Tibial nerve (tissue), 4 donors: ENCODE results near the gene CPHXL. TPM values are rescaled to one million over a fixed set of nuclear protein-coding genes. Genes with fewer than 3 reads are reported as not detected.

Experiments
- DNase-seq, 2 donors: peaks; one replicate each; pipeline ENCODE4 v3.0.0-alpha.2; 2019; ENCODE audit warnings: low spot score in 2 of 2
- H3K27ac ChIP-seq, 4 donors: fragments of 200-600 bp; sonication (generic) in 3 of 4; one replicate each; pipeline ENCODE4 v1.5.1; 2017 to 2019; ENCODE audit warnings: mild to moderate bottlenecking in 1 of 4
- H3K27me3 ChIP-seq, 2 donors: fragments of 200-600 bp; sonication (generic) in 1 of 2; one replicate each; pipeline versions ENCODE4 v1.5.1 to v1.6.0; 2017 to 2019
- H3K36me3 ChIP-seq, 3 donors: fragments of 200-600 bp; sonication (generic); one replicate each; pipeline ENCODE4 v1.5.1; 2018 to 2019
- H3K4me1 ChIP-seq, 4 donors: fragments of 200-600 bp; sonication (generic) in 3 of 4; one replicate each; pipeline ENCODE4 v1.5.1; 2017 to 2019
- H3K4me3 ChIP-seq, 4 donors: fragments of 200-600 bp; sonication (generic) in 3 of 4; one replicate each; pipeline ENCODE4 v1.5.1; 2017 to 2019; ENCODE audit warnings: mild to moderate bottlenecking in 1 of 4, moderate library complexity in 1 of 4
- H3K9me3 ChIP-seq, 4 donors: fragments of 200-600 bp; sonication (generic) in 3 of 4; one replicate each; pipeline ENCODE4 v1.5.1; 2017 to 2019
- EP300 ChIP-seq, 2 donors: sonication (generic); formaldehyde crosslinking; IDR thresholded peaks; one replicate each; pipeline ENCODE4 v1.6.1; 2017; ENCODE audit warnings: antibody characterized with exemption in 2 of 2, mild to moderate bottlenecking in 1 of 2
- POLR2A ChIP-seq, 2 donors: fragments of 450-650 bp; IDR thresholded peaks; one replicate each; pipeline ENCODE4 v1.6.1; 2017; ENCODE audit warnings: antibody characterized with exemption in 2 of 2, mild to moderate bottlenecking in 2 of 2, moderate library complexity in 2 of 2
- WGBS, 2 donors: methylation state at CpG; one replicate each; pipeline ENCODE4 v1.1.5; 2018; 5-methylcytosine and 5-hydroxymethylcytosine counted together
- total RNA-seq, 4 donors: library from RNA; depleted of rRNA; stranded (reverse); fragments of >200 nt; gene quantifications; one replicate each; pipeline ENCODE4 v1.1.0, GENCODE V29; 2016
- TF ChIP-seq, protein P1 (sequence below), 5 experiments: fragments of 200-600 bp in 3 of 5; fragments of 450-650 bp in 2 of 5; sonication (generic) in 3 of 5; IDR thresholded peaks; one replicate each; pipeline ENCODE4 v1.5.1; 2016 to 2019; ENCODE audit warnings: antibody characterized with exemption in 5 of 5, mild to moderate bottlenecking in 3 of 5, moderate library complexity in 2 of 5

The CPHXL gene
- not detected for total RNA-seq

- Histone ChIP-seq H3K27me3 (no peaks in the 10 kb centered on the region), H3K27ac (no peak within 1 kb of the TSS), H3K36me3 (no peaks in the 10 kb centered on the region), H3K4me3 (no peak within 1 kb of the TSS), H3K9me3 (peaks cover 0 to 4% (median 0%) of the 10 kb centered on the region in 4 donors), H3K4me1 (no peaks in the 10 kb centered on the region)
- no peak for DNase-seq
- 91 to 94% methylated on average over 5 of the region's 5 CpGs for WGBS, 2 donors
- TF ChIP-seq, protein P1, sequence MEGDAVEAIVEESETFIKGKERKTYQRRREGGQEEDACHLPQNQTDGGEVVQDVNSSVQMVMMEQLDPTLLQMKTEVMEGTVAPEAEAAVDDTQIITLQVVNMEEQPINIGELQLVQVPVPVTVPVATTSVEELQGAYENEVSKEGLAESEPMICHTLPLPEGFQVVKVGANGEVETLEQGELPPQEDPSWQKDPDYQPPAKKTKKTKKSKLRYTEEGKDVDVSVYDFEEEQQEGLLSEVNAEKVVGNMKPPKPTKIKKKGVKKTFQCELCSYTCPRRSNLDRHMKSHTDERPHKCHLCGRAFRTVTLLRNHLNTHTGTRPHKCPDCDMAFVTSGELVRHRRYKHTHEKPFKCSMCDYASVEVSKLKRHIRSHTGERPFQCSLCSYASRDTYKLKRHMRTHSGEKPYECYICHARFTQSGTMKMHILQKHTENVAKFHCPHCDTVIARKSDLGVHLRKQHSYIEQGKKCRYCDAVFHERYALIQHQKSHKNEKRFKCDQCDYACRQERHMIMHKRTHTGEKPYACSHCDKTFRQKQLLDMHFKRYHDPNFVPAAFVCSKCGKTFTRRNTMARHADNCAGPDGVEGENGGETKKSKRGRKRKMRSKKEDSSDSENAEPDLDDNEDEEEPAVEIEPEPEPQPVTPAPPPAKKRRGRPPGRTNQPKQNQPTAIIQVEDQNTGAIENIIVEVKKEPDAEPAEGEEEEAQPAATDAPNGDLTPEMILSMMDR (IDR thresholded peaks at IDR 0.05), result no peak
- no peak for TF ChIP-seq POLR2A (IDR thresholded peaks at IDR 0.05)
- TF ChIP-seq EP300 (IDR thresholded peaks at IDR 0.05), result no peak
These were observed at the start of gene CPHXL for GRCh38 chr16:75726390-75726789. CPHXL (minus strand) TSS chr16:75726490; CDS start chr16:75726442, 48 bp downstream.

- H3K4me3 ChIP-seq, result no peak overlapping the region
- no peak for DNase-seq
- peaks cover 0 to 5% (median 0%) of the 10 kb centered on the region in 3 donors for H3K36me3 ChIP-seq
- no peaks in the 10 kb centered on the region for H3K27me3 ChIP-seq
- TF ChIP-seq, protein P1 (IDR thresholded peaks at IDR 0.05), result no peak
- TF ChIP-seq EP300 (IDR thresholded peaks at IDR 0.05), result no peak
- no peak for TF ChIP-seq POLR2A (IDR thresholded peaks at IDR 0.05)
- no peak overlapping the region for H3K27ac ChIP-seq
- no peaks in the 10 kb centered on the region for H3K4me1 ChIP-seq
- WGBS, 2 donors, result 30 to 33% methylated on average over 1 of the region's 1 CpG
- no peaks in the 10 kb centered on the region for H3K9me3 ChIP-seq
These were observed 47.9 kb upstream of the CPHXL start for GRCh38 chr16:75774197-75774596.

DNA sequence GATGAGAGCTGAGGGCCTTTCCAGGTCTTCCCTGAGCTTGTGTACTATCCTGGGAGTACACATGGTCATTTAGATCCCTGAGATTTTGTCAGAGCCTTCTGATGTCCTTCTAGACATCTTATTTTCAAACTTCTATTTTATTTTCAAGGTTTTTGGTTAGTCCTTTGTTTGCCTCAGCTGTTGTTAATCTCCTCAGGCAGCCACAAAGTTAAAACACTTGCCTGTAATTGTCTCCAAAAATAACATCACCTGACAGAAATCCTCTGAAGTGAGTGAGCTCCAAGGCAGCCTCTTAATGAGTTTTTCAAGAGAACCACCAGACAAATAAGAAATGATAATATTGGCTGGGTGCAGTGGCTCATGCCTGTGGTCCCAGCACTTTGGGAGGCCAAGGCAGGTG, 43.8 kb upstream of the CPHXL start:
- H3K36me3 ChIP-seq, result peaks cover 0 to 5% (median 0%) of the 10 kb centered on the region in 3 donors
- no peak overlapping the region for H3K27ac ChIP-seq
- H3K27me3 ChIP-seq, result no peaks in the 10 kb centered on the region
- no peaks in the 10 kb centered on the region for H3K9me3 ChIP-seq
- no peak for TF ChIP-seq POLR2A (IDR thresholded peaks at IDR 0.05)
- TF ChIP-seq EP300 (IDR thresholded peaks at IDR 0.05), result no peak
- TF ChIP-seq, protein P1 (IDR thresholded peaks at IDR 0.05), result no peak
- H3K4me3 ChIP-seq, result no peak overlapping the region
- DNase-seq, result no peak
- H3K4me1 ChIP-seq, result no peaks in the 10 kb centered on the region

DNA sequence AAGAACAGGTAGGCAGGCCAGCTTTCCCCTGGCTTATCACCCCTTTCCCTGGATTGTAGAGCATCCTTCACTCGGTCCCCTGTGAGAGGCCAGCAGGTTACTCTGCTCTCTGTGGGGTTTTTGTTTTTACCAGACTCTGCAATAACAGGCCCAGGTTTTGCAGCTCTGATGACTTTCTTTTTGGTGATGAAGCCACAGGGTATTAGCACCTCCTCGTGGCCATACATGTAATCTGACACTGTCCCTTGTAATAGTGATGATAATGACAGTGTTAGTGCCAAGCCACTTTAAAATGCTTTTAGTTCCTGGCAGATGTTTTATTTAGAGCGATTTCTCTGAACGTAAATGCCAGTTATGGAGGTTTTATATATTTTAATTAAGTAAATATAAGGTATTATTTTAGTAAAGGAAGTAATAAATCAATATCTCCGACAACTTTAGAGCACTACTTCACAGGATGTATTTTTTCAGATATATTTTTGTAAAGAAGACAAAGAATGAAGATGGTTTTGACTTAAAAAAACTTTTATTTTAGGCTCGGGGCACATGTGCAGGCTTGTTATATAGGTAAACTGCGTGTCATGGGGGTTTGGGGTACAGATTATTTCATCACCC, 38.0 kb upstream of the CPHXL start:
- Histone ChIP-seq H3K9me3 (no peaks in the 10 kb centered on the region), H3K4me1 (peaks cover 0 to 7% (median 0%) of the 10 kb centered on the region in 4 donors), H3K36me3 (peaks cover 0 to 9% (median 0%) of the 10 kb centered on the region in 3 donors), H3K27ac (no peak overlapping the region), H3K27me3 (no peaks in the 10 kb centered on the region), H3K4me3 (no peak overlapping the region)
- TF ChIP-seq EP300 (IDR thresholded peaks at IDR 0.05) (no peak), POLR2A (IDR thresholded peaks at IDR 0.05) (no peak)
- TF ChIP-seq, protein P1 (IDR thresholded peaks at IDR 0.05), result peak; percentile 53 to 69 (median 62)
- peak in 1 of 2 donors; percentile 61 for DNase-seq
- 30 to 31% methylated on average over 7 of the region's 7 CpGs for WGBS, 2 donors

- H3K4me3 ChIP-seq, result no peak overlapping the region
- peaks cover 0 to 9% (median 0%) of the 10 kb centered on the region in 3 donors for H3K36me3 ChIP-seq
- H3K9me3 ChIP-seq, result no peaks in the 10 kb centered on the region
- peaks cover 0 to 7% (median 0%) of the 10 kb centered on the region in 4 donors for H3K4me1 ChIP-seq
- no peak for TF ChIP-seq POLR2A (IDR thresholded peaks at IDR 0.05)
- TF ChIP-seq, protein P1 (IDR thresholded peaks at IDR 0.05), result no peak
- DNase-seq, result no peak
- H3K27me3 ChIP-seq, result no peaks in the 10 kb centered on the region
- 57 to 66% methylated on average over 3 of the region's 3 CpGs for WGBS, 2 donors
- H3K27ac ChIP-seq, result no peak overlapping the region
These were observed 36.9 kb upstream of the CPHXL start for GRCh38 chr16:75763204-75763603.
